ENCODE data around the gene MFAP4.
A peak's percentile ranks its signal among the peaks of the same experiment; 100 is the strongest.

MFAP4 gene

GRCh38 chr17:19346351-19347255 lies 40.4 kb downstream of the MFAP4 start:
- DNase-seq: peak; percentile 44

- no peak for DNase-seq
Measured at GRCh38 chr17:19345486-19346350, 41.3 kb downstream of the MFAP4 start.

GRCh38 chr17:19345067-19345460 lies 41.9 kb downstream of the MFAP4 start:
- no peak for DNase-seq

- no peak for DNase-seq
Measured at GRCh38 chr17:19344311-19345066, 42.5 kb downstream of the MFAP4 start.

GRCh38 chr17:19343671-19344151 lies 43.3 kb downstream of the MFAP4 start:
- no peak for DNase-seq

GRCh38 chr17:19343256-19343630 lies 43.7 kb downstream of the MFAP4 start:
- DNase-seq: no peak

- DNase-seq: no peak
Measured at GRCh38 chr17:19342611-19343255, 44.3 kb downstream of the MFAP4 start.

GRCh38 chr17:19341641-19342610 lies 45.1 kb downstream of the MFAP4 start:
- no peak for DNase-seq

GRCh38 chr17:19341211-19341631 lies 45.8 kb downstream of the MFAP4 start:
- no peak for DNase-seq

GRCh38 chr17:19339341-19339815 lies 47.6 kb downstream of the MFAP4 start:
- DNase-seq: no peak

GRCh38 chr17:19338031-19338990 lies 48.7 kb downstream of the MFAP4 start:
- DNase-seq: no peak

- DNase-seq: no peak
Measured at GRCh38 chr17:19337712-19338023, 49.3 kb downstream of the MFAP4 start.

GRCh38 chr17:19336938-19337711 lies 49.9 kb downstream of the MFAP4 start:
- no peak for DNase-seq

GRCh38 chr17:19335951-19336631 lies 50.9 kb downstream of the MFAP4 start:
- DNase-seq: no peak

- no peak for DNase-seq
Measured at GRCh38 chr17:19334331-19334730, 52.7 kb downstream of the MFAP4 start.

- DNase-seq: no peak
Measured at GRCh38 chr17:19333736-19334290, 53.2 kb downstream of the MFAP4 start.

Measured in DMS153 (cell line).